Measurements from ENCODE around the gene DENND6B.

GRCh38 chr22:50302041-50302541 is 24.7 kb downstream of the DENND6B start:
- no peak for TF ChIP-seq EZH2phosphoT487 (IDR thresholded peaks at IDR 0.05; ENCODE audit: low read depth)
- TF ChIP-seq, protein P1, sequence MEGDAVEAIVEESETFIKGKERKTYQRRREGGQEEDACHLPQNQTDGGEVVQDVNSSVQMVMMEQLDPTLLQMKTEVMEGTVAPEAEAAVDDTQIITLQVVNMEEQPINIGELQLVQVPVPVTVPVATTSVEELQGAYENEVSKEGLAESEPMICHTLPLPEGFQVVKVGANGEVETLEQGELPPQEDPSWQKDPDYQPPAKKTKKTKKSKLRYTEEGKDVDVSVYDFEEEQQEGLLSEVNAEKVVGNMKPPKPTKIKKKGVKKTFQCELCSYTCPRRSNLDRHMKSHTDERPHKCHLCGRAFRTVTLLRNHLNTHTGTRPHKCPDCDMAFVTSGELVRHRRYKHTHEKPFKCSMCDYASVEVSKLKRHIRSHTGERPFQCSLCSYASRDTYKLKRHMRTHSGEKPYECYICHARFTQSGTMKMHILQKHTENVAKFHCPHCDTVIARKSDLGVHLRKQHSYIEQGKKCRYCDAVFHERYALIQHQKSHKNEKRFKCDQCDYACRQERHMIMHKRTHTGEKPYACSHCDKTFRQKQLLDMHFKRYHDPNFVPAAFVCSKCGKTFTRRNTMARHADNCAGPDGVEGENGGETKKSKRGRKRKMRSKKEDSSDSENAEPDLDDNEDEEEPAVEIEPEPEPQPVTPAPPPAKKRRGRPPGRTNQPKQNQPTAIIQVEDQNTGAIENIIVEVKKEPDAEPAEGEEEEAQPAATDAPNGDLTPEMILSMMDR (IDR thresholded peaks at IDR 0.05; ENCODE audit: low read depth, low read length), result no peak
